NK-92 treated with Interleukin-12 subunit alpha and Interleukin-12 subunit beta, amount 100 ng/mL, for 24 hours (cell line): ENCODE data around the gene NHS.
"Not testable (repeated sequence)": the region's sequence is repeated elsewhere in the genome, so short reads cannot be mapped to it uniquely, and the experiment has no call there.

Source experiments
- DNase-seq: peaks from one replicate; lab custom pipeline; 2025; lab: John Stamatoyannopoulos, UW

Gene NHS

GRCh38 chrX:17496407-17496806, 121.4 kb downstream of the NHS start:
- DNase-seq: no peak

GRCh38 chrX:17497193-17497592, 122.2 kb downstream of the NHS start:
- DNase-seq: no peak

DNA sequence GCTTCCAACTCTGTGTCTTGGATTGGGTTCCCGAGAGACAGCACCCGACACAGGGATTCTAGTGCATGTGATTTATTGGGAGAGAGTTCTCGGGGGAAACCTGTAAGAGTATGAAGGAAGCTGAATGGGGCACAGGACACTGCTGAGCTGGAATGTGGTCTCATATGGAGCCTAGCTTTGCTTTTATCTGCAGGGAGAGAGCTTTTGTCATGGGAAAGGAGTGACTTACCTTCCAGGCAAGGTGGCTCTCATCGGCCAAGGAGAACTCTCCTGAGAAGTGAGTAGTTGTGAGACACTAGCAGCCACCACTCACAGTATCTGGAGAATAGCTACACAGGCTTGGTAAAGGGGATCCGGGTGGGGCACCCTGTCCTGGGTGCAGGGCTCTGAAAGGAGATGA, 124.5 kb downstream of the NHS start:
- DNase-seq: no peak

DNA sequence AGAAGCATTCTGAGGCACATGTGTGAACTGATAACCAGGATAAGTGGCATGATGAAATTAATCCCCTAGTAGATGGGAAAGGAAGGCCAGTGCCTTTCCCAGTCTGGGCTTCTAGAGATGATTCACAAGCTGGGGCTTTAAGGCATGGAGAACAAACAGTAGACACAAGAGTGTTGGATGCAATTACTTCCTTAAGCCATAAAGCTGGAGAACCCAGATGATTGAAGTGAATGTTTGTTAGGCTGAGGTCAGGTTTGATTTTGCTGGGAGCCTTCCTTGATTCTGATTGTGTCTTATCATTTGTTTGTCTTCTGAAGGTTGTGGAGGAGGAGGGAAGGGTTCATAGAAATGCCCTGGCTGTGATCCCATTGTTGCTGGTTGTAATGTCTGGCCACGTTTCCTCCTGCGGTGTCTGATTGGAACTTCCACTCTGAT, 125.2 kb downstream of the NHS start:
- DNase-seq: no peak

DNA sequence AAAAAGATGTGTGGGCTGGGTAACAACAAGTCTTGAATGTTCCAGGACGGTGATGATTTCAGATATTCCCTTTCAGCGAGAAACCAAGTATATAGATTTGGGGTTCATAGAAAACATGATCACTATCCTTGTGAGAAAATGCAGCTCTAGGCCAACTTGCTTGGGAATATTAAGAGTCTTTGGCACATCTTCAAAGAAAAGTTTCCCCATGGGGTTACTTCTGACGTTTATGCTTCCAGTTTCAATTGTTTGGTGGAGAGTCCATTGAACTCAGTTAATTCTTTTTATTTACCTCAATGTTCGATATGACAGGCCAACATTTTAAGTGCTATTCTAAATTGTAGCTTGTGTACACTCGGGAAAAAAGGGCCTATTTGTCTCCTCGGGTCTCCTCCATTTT, 126.7 kb downstream of the NHS start:
- DNase-seq: no peak

- not testable (repeated sequence) for DNase-seq
These were observed 131.4 kb downstream of the NHS start for GRCh38 chrX:17506352-17506751.

GRCh38 chrX:17511556-17511955, 136.6 kb downstream of the NHS start:
- no peak for DNase-seq

DNA sequence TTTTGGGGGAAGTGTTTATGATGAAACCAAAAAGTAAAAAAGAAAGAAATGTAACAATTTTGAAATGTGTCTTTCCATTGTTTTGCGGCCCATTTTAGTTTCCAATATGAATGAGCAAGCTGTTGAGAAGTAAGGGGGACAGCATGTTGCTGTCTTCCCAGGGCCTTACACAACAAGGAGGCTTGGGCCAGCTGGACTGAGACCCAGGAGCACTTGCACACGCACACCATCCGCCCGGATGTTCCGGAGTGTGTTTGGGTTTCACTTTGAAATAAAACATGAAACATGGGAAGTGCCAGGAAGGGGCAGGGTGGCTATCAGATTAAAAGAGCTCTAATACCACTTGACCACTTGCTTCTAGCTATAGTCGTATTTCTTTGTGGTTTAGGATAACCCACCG, 144.4 kb downstream of the NHS start:
- DNase-seq: no peak

DNA sequence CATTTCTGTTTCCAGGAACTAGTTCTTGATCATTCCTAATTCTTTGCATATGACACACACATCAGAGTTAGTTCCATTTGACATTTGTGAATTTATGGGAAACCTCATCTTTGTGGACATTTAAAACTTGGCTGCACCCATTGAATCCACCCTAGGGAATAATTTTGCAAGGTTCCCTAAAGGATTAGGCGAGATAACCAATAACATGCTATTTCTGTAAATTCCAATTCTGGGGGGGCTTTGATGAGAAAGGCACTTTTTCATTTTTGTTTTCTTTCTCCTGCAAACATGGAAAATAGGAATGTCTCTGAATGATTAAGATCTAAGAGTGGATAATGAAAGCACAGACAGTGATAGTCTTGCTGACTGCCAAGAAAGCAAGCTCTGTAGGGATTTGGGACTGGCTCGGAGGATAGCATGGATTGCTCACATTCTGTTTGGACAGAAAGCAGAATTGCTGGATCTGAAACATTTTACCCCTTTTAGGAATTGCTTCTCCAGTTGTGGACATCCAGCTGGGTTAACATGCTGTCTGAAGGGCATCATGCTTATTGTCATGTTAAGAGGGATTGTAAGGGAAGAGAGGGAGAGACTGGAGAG, 145.1 kb downstream of the NHS start:
- no peak for DNase-seq

GRCh38 chrX:17521871-17522693, 147.1 kb downstream of the NHS start:
- DNase-seq: no peak

GRCh38 chrX:17525266-17525665, 150.3 kb downstream of the NHS start:
- DNase-seq: no peak

GRCh38 chrX:17525762-17526555, 151.0 kb downstream of the NHS start:
- DNase-seq: no peak

- no peak for DNase-seq
These were observed 152.2 kb downstream of the NHS start for GRCh38 chrX:17527135-17527701.

DNA sequence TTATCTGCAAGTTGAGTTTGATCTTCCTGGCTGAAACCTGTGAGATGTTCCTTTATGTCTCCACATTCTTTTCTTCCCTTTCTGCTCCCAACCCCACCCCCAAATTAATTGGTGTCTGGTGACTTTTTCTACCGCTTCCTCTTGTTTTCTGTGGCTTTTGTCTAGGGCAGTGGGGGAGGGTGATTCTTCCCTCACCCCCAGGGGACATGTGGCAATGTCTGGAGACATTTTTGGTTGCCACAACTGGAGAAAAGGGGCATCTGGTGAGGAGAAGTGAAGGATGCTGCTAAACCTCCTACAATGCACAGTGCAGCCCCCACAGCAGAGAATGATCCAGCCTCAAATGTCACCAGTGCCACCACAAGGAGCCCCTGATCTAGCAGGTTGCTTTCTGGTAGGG, 152.9 kb downstream of the NHS start:
- DNase-seq: no peak

DNA sequence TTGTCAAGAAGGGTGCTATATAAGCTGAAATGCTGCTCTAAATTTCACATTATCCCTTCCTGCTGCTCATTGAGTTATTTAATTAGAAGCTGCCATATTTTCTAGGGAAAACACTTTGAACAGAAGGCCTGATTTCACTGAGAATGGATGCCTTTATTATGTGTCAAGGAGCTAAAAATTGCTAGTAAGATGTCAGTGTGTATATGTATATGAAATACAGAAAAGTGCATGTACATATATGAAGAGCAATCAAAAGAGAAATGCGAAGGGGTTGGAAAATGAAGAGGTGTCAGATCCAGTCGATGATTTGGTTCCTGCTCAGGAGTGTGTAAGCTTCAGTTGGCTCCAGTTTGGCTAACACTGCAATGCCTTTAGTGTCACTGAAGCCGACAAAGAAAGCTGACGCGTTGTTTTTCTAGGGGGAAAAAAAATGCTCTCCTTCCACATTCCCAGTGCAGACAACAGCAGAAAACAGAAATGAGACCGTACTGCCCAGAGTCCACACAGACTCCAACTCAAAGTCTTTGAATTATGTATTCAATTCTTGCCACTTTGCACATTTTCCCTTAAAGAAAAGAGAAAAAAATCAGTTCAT, 154.2 kb downstream of the NHS start:
- DNase-seq: no peak

- no peak for DNase-seq
These were observed 156.5 kb downstream of the NHS start for GRCh38 chrX:17531500-17531899.

GRCh38 chrX:17535229-17535628, 160.2 kb downstream of the NHS start:
- DNase-seq: no peak

- DNase-seq: no peak
These were observed 162.8 kb downstream of the NHS start for GRCh38 chrX:17537723-17538243.

- no peak for DNase-seq
These were observed 167.1 kb downstream of the NHS start for GRCh38 chrX:17542123-17542522.

DNA sequence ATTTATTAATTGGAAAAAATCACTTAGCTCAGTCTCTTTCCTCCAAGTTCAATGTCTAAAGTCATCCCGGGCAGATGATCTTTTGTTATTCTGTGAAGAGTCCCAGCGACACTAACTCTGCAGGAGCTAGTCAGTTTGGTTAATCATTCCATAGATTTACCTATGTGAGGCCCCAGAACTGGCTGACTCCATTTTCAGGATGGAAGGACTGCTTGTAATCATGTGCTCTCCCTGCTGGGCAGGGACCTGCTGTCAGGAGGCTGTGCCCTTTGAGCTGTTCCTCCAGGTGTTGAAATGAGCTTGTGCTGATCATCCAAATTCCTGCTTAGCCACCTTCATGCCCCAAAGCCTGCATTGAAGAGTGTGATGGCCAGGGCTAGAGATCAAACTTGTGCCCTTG, 169.8 kb downstream of the NHS start:
- no peak for DNase-seq

DNA sequence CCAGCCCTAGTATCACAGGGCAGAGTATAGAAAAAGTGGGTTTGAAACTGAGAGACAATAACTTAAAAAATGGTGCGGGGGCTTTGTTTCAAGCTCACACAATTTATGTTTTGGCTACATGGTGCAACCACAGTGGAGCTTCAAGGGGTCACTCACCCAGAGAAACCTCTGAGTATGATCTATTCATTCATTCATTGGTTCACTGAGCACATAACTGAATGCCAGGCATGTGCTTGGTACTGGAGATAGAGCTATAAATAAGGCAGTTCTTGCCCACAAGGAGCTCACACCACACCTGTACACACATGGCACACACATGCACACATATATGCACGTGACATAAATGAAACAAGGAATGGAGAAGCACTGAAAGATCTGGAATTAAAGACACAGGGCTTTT, 171.4 kb downstream of the NHS start:
- DNase-seq: no peak

DNA sequence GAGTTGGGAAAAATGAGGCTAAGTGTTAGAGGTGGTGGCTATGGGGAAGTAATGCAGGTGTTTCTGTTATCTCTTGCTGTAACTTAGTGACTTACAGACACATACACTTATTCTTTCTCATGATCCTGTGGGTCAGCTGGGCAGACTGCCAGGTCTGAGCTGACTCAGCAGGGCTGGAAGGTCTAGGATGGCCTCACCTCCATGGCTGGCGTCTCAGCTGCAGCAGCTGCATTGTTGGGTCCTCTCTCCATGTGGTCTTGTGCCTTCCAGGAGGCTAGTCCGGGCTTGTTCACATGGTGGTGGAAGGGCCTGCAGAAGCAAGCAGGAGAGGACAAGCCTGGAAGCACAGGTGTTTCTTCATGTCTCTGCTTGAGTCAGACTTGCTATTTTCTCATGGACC, 172.7 kb downstream of the NHS start:
- no peak for DNase-seq
